Measurements from ENCODE around the gene TNFRSF19. TPM values are rescaled to one million over a fixed set of nuclear protein-coding genes. Genes with fewer than 3 reads are reported as not detected.

TNFRSF19 gene
- total and polyA plus RNA-seq, 8 donors = 1.5 to 14.1 (median 3.0) TPM

GRCh38 chr13:23723471-23723870 is 153.3 kb downstream of the TNFRSF19 start:
- WGBS, 2 donors = 71 to 80% methylated on average over 1 of the region's 1 CpG
- FAIRE-seq = no peak

GRCh38 chr13:23724196-23724970 is 154.2 kb downstream of the TNFRSF19 start:
- TF ChIP-seq CTCF (IDR thresholded peaks at IDR 0.05) = no peak
- intact Hi-C loops (cut with DNase I) = no loop called here
- Histone ChIP-seq H3K36me3 (peaks cover 0 to 11% (median 0%) of the 10 kb centered on the region in 3 donors), H3K4me1 (no peaks in the 10 kb centered on the region), H3K4me3 (no peak overlapping the region), H3K27me3 (no peaks in the 10 kb centered on the region), H3K27ac (no peak overlapping the region), H3K9me3 (no peaks in the 10 kb centered on the region)
- no peak for DNase-seq
- WGBS, 2 donors = 86 to 87% methylated on average over 7 of the region's 7 CpGs
- FAIRE-seq = no peak
- no peak for ATAC-seq

More at GRCh38 chr13:23723471-23723870, 153.3 kb downstream of the TNFRSF19 start:
- no peak overlapping the region for H3K27ac ChIP-seq
- intact Hi-C loops (cut with DNase I) = no loop called here
- H3K9me3 ChIP-seq = no peaks in the 10 kb centered on the region
- H3K27me3 ChIP-seq = no peaks in the 10 kb centered on the region
- H3K4me3 ChIP-seq = no peak overlapping the region
- DNase-seq (no peak), ATAC-seq (peak in 2 of 4 donors; percentile 29 to 31)
- no peaks in the 10 kb centered on the region for H3K4me1 ChIP-seq
- peaks cover 0 to 3% (median 0%) of the 10 kb centered on the region in 3 donors for H3K36me3 ChIP-seq
- TF ChIP-seq CTCF (IDR thresholded peaks at IDR 0.05) = no peak

Other genes starting within 250 kb of the TNFRSF19 start
- 1 to 10 TPM; 3.6 to 7.9 (median 5.3) TPM for gene SACS, start 136.7 kb upstream of the TNFRSF19 start, total RNA-seq
- gene SACS, start 136.7 kb upstream of the TNFRSF19 start, polyA plus RNA-seq = 1 to 10 TPM; 2.1 TPM